Measurements from ENCODE around the gene AKT1.
A peak's percentile ranks its signal among the peaks of the same experiment; 100 is the strongest.

AKT1 gene

DNA sequence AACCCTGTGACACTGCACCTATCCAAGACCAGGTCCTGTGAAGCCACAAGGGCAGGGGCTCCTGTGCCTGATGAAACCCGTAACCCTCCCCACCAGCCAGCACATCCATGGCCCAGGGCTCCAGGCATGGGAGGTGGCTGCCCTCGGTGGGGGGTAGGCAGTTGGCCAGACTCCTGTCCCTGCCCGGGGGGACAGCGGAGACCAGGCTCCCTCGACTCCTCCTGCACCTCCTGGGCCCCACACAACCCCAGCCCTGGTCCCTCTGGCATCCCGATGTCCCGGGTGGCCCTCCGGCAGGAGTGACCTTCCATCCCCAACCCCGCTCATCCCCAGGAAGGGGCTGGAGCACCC lies 11.4 kb downstream of the AKT1 start:
- H3K4ac ChIP-seq (ENCODE audit: low read length) = no peak overlapping the region
- H2BK15ac ChIP-seq (ENCODE audit: low read length) = no peak overlapping the region
- no peaks in the 10 kb centered on the region for H3K27me3 ChIP-seq (ENCODE audit: control insufficient read depth in 3 of 3, insufficient read depth in 3 of 3, low read depth in 1 of 3, low read length in 3 of 3)
- no peak overlapping the region for H3K18ac ChIP-seq (ENCODE audit: low read length)
- H3K23ac ChIP-seq (ENCODE audit: low read depth, low read length, poor library complexity) = peak overlapping the region; percentile 20
- H4K8ac ChIP-seq (ENCODE audit: low read depth, low read length) = no peak overlapping the region
- peaks cover 23% of the 10 kb centered on the region for H3K79me1 ChIP-seq (ENCODE audit: low read depth, low read length)
- no peak for DNase-seq (ENCODE audit: low spot score)
- peak overlapping the region; percentile 30 for H3K9ac ChIP-seq (ENCODE audit: low read depth, low read length, poor library complexity)
- no peak overlapping the region for H2AFZ ChIP-seq (ENCODE audit: low read length)
- H3K14ac ChIP-seq (ENCODE audit: low read length) = no peak overlapping the region
- no peak overlapping the region for H4K91ac ChIP-seq (ENCODE audit: low read depth, low read length, poor library complexity)
- no peak overlapping the region for H3K27ac ChIP-seq (replicated peaks; ENCODE audit: low read length)
- no peaks in the 10 kb centered on the region for H3K9me3 ChIP-seq (replicated peaks in 1 of 2; ENCODE audit: control insufficient read depth in 2 of 2, insufficient read depth in 1 of 2, low read depth in 1 of 2, low read length in 2 of 2)
- H2BK120ac ChIP-seq (ENCODE audit: low read depth, low read length) = no peak overlapping the region
- no peak overlapping the region for H2BK12ac ChIP-seq (ENCODE audit: low read length)
- H3K4me2 ChIP-seq (ENCODE audit: insufficient read depth, low read length, poor library complexity, severe bottlenecking) = no peak overlapping the region
- H3K4me1 ChIP-seq (ENCODE audit: control insufficient read depth in 2 of 2, insufficient read depth in 1 of 2, low read depth in 1 of 2, low read length in 2 of 2) = no peaks in the 10 kb centered on the region
- no peak overlapping the region for H2AK5ac ChIP-seq (ENCODE audit: low read depth, low read length)
- H3K4me3 ChIP-seq (ENCODE audit: low read length in 2 of 2) = no peak overlapping the region
- peaks cover 3 to 59% of the 10 kb centered on the region in 2 donors for H3K36me3 ChIP-seq (replicated peaks in 1 of 2; ENCODE audit: control insufficient read depth in 2 of 2, insufficient read depth in 2 of 2, low read length in 2 of 2)
- peak overlapping the region; percentile 60 for H2BK5ac ChIP-seq (ENCODE audit: low read length)
- WGBS, 2 donors (ENCODE audit: extremely low coverage in 2 of 2, insufficient read length in 2 of 2, insufficient replicate concordance in 1 of 2) = no CpG with 5 or more reads among the region's 9 CpGs

DNA sequence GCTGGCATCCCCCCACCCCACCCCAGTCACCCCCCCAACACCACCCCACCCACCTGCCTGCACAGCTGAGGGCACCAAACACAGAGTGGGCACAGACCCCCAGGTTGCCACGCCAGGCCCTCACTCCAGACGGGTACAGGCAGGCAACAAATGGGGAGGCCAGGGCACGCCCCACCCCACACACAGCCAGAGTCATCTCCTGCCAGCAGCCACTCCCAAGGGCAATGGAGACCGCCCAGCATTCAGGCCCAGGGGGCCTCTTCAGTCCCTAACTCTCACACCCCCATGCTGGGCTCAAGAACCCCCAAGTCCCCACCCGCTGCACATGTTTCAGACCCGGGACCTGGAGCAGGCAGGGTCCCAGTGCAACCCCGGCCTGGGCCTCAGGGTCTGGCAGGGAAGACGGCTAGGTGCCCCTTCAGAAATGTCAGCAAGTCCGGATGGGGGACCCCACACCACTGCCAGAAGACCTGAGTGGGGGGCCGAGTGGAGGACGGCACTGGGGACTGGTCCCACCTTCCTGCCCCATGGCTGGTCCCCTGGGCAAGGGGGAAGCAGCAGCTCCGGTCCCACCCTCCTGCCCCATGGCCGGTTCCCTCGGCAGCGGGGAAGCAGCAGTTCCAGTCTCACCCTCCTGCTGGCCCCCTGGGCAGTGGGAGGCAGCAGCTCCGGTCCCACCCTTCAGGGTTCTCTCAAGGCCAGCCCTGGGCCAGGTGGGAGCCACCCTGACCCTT lies 11.9 kb downstream of the AKT1 start:
- no peak overlapping the region for H3K27ac ChIP-seq (replicated peaks; ENCODE audit: low read length)
- peak overlapping the region; percentile 21 for H3K14ac ChIP-seq (ENCODE audit: low read length)
- H3K4me3 ChIP-seq (ENCODE audit: low read length in 2 of 2) = no peak overlapping the region
- H3K27me3 ChIP-seq (ENCODE audit: control insufficient read depth in 3 of 3, insufficient read depth in 3 of 3, low read depth in 1 of 3, low read length in 3 of 3) = no peaks in the 10 kb centered on the region
- no peak overlapping the region for H3K18ac ChIP-seq (ENCODE audit: low read length)
- peak overlapping the region; percentile 20 for H3K23ac ChIP-seq (ENCODE audit: low read depth, low read length, poor library complexity)
- no peak overlapping the region for H3K4me2 ChIP-seq (ENCODE audit: insufficient read depth, low read length, poor library complexity, severe bottlenecking)
- H2BK12ac ChIP-seq (ENCODE audit: low read length) = no peak overlapping the region
- H2AFZ ChIP-seq (ENCODE audit: low read length) = no peak overlapping the region
- H3K9me3 ChIP-seq (replicated peaks in 1 of 2; ENCODE audit: control insufficient read depth in 2 of 2, insufficient read depth in 1 of 2, low read depth in 1 of 2, low read length in 2 of 2) = no peaks in the 10 kb centered on the region
- no peak overlapping the region for H2AK5ac ChIP-seq (ENCODE audit: low read depth, low read length)
- H2BK120ac ChIP-seq (ENCODE audit: low read depth, low read length) = no peak overlapping the region
- peaks cover 23% of the 10 kb centered on the region for H3K79me1 ChIP-seq (ENCODE audit: low read depth, low read length)
- peaks cover 0 to 3% of the 10 kb centered on the region in 2 donors for H3K4me1 ChIP-seq (ENCODE audit: control insufficient read depth in 2 of 2, insufficient read depth in 1 of 2, low read depth in 1 of 2, low read length in 2 of 2)
- H3K4ac ChIP-seq (ENCODE audit: low read length) = no peak overlapping the region
- H2BK15ac ChIP-seq (ENCODE audit: low read length) = no peak overlapping the region
- no peak for DNase-seq (ENCODE audit: low spot score)
- H4K8ac ChIP-seq (ENCODE audit: low read depth, low read length) = no peak overlapping the region
- no CpG with 5 or more reads among the region's 16 CpGs for WGBS, 2 donors (ENCODE audit: extremely low coverage in 2 of 2, insufficient read length in 2 of 2, insufficient replicate concordance in 1 of 2)
- H4K91ac ChIP-seq (ENCODE audit: low read depth, low read length, poor library complexity) = no peak overlapping the region
- no peak overlapping the region for H2BK5ac ChIP-seq (ENCODE audit: low read length)
- H3K9ac ChIP-seq (ENCODE audit: low read depth, low read length, poor library complexity) = peak overlapping the region; percentile 30
- peaks cover 4 to 54% of the 10 kb centered on the region in 2 donors for H3K36me3 ChIP-seq (replicated peaks in 1 of 2; ENCODE audit: control insufficient read depth in 2 of 2, insufficient read depth in 2 of 2, low read length in 2 of 2)

- peaks cover 0 to 12% of the 10 kb centered on the region in 2 donors for H3K4me1 ChIP-seq (ENCODE audit: control insufficient read depth in 2 of 2, insufficient read depth in 1 of 2, low read depth in 1 of 2, low read length in 2 of 2)
- H2AK5ac ChIP-seq (ENCODE audit: low read depth, low read length) = no peak overlapping the region
- no peak overlapping the region for H2BK15ac ChIP-seq (ENCODE audit: low read length)
- H3K4ac ChIP-seq (ENCODE audit: low read length) = no peak overlapping the region
- H3K27me3 ChIP-seq (ENCODE audit: control insufficient read depth in 3 of 3, insufficient read depth in 3 of 3, low read depth in 1 of 3, low read length in 3 of 3) = no peaks in the 10 kb centered on the region
- DNase-seq (ENCODE audit: low spot score) = no peak
- H3K4me2 ChIP-seq (ENCODE audit: insufficient read depth, low read length, poor library complexity, severe bottlenecking) = peak overlapping the region; percentile 11
- no peak overlapping the region for H2BK5ac ChIP-seq (ENCODE audit: low read length)
- H3K18ac ChIP-seq (ENCODE audit: low read length) = no peak overlapping the region
- peaks cover 6 to 45% of the 10 kb centered on the region in 2 donors for H3K36me3 ChIP-seq (replicated peaks in 1 of 2; ENCODE audit: control insufficient read depth in 2 of 2, insufficient read depth in 2 of 2, low read length in 2 of 2)
- H4K91ac ChIP-seq (ENCODE audit: low read depth, low read length, poor library complexity) = no peak overlapping the region
- no peak overlapping the region for H3K4me3 ChIP-seq (ENCODE audit: low read length in 2 of 2)
- H3K23ac ChIP-seq (ENCODE audit: low read depth, low read length, poor library complexity) = no peak overlapping the region
- no peak overlapping the region for H3K14ac ChIP-seq (ENCODE audit: low read length)
- peaks cover 15% of the 10 kb centered on the region for H3K79me1 ChIP-seq (ENCODE audit: low read depth, low read length)
- no CpG with 5 or more reads among the region's 13 CpGs for WGBS, 2 donors (ENCODE audit: extremely low coverage in 2 of 2, insufficient read length in 2 of 2, insufficient replicate concordance in 1 of 2)
- no peak overlapping the region for H2AFZ ChIP-seq (ENCODE audit: low read length)
- H4K8ac ChIP-seq (ENCODE audit: low read depth, low read length) = no peak overlapping the region
- H2BK12ac ChIP-seq (ENCODE audit: low read length) = no peak overlapping the region
- H3K9me3 ChIP-seq (replicated peaks in 1 of 2; ENCODE audit: control insufficient read depth in 2 of 2, insufficient read depth in 1 of 2, low read depth in 1 of 2, low read length in 2 of 2) = peaks cover 0 to 2% of the 10 kb centered on the region in 2 donors
- H3K27ac ChIP-seq (replicated peaks; ENCODE audit: low read length) = no peak overlapping the region
- H3K9ac ChIP-seq (ENCODE audit: low read depth, low read length, poor library complexity) = peak overlapping the region; percentile 70
- no peak overlapping the region for H2BK120ac ChIP-seq (ENCODE audit: low read depth, low read length)
These were observed 12.8 kb downstream of the AKT1 start for GRCh38 chr14:104782808-104783139.

- no CpG with 5 or more reads among the region's 28 CpGs for WGBS, 2 donors (ENCODE audit: extremely low coverage in 2 of 2, insufficient read length in 2 of 2, insufficient replicate concordance in 1 of 2)
- H3K27ac ChIP-seq (replicated peaks; ENCODE audit: low read length) = no peak overlapping the region
- H3K27me3 ChIP-seq (ENCODE audit: control insufficient read depth in 3 of 3, insufficient read depth in 3 of 3, low read depth in 1 of 3, low read length in 3 of 3) = no peaks in the 10 kb centered on the region
- H3K14ac ChIP-seq (ENCODE audit: low read length) = no peak overlapping the region
- no peak overlapping the region for H4K91ac ChIP-seq (ENCODE audit: low read depth, low read length, poor library complexity)
- H2AK5ac ChIP-seq (ENCODE audit: low read depth, low read length) = no peak overlapping the region
- peaks cover 8 to 40% of the 10 kb centered on the region in 2 donors for H3K36me3 ChIP-seq (replicated peaks in 1 of 2; ENCODE audit: control insufficient read depth in 2 of 2, insufficient read depth in 2 of 2, low read length in 2 of 2)
- H3K4ac ChIP-seq (ENCODE audit: low read length) = no peak overlapping the region
- H3K4me3 ChIP-seq (ENCODE audit: low read length in 2 of 2) = no peak overlapping the region
- no peak overlapping the region for H2BK15ac ChIP-seq (ENCODE audit: low read length)
- peaks cover 15% of the 10 kb centered on the region for H3K79me1 ChIP-seq (ENCODE audit: low read depth, low read length)
- H2AFZ ChIP-seq (ENCODE audit: low read length) = no peak overlapping the region
- H3K9me3 ChIP-seq (replicated peaks in 1 of 2; ENCODE audit: control insufficient read depth in 2 of 2, insufficient read depth in 1 of 2, low read depth in 1 of 2, low read length in 2 of 2) = peaks cover 0 to 2% of the 10 kb centered on the region in 2 donors
- no peak for DNase-seq (ENCODE audit: low spot score)
- H3K9ac ChIP-seq (ENCODE audit: low read depth, low read length, poor library complexity) = no peak overlapping the region
- peak overlapping the region; percentile 66 for H2BK5ac ChIP-seq (ENCODE audit: low read length)
- no peak overlapping the region for H2BK120ac ChIP-seq (ENCODE audit: low read depth, low read length)
- H2BK12ac ChIP-seq (ENCODE audit: low read length) = no peak overlapping the region
- no peak overlapping the region for H3K4me2 ChIP-seq (ENCODE audit: insufficient read depth, low read length, poor library complexity, severe bottlenecking)
- no peak overlapping the region for H3K23ac ChIP-seq (ENCODE audit: low read depth, low read length, poor library complexity)
- H3K4me1 ChIP-seq (ENCODE audit: control insufficient read depth in 2 of 2, insufficient read depth in 1 of 2, low read depth in 1 of 2, low read length in 2 of 2) = peaks cover 0 to 17% of the 10 kb centered on the region in 2 donors
- H3K18ac ChIP-seq (ENCODE audit: low read length) = no peak overlapping the region
- H4K8ac ChIP-seq (ENCODE audit: low read depth, low read length) = no peak overlapping the region
These were observed 13.3 kb downstream of the AKT1 start for GRCh38 chr14:104782086-104782807.

Data from neuronal stem cell (in vitro differentiated cells).